Measurements from ENCODE around the gene CAB39.

DNA sequence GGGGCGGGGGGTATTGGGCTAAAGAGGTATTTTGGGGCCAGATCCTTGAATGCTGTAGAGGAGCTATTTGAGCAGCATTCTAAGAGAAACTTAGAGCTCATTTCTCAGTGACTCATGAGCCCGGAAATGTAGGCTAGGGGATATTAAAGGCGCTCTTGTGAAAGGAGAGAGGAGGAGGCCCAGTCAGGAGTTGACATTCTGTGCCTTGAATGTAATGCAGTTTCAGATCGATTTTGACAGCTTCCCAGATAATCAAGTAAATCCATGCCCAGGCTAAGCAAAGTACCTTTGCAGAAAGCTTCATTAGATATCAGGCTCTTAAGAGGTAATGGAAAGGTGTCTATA, 1.5 kb downstream of the CAB39 start:
- TF ChIP-seq, protein P1, sequence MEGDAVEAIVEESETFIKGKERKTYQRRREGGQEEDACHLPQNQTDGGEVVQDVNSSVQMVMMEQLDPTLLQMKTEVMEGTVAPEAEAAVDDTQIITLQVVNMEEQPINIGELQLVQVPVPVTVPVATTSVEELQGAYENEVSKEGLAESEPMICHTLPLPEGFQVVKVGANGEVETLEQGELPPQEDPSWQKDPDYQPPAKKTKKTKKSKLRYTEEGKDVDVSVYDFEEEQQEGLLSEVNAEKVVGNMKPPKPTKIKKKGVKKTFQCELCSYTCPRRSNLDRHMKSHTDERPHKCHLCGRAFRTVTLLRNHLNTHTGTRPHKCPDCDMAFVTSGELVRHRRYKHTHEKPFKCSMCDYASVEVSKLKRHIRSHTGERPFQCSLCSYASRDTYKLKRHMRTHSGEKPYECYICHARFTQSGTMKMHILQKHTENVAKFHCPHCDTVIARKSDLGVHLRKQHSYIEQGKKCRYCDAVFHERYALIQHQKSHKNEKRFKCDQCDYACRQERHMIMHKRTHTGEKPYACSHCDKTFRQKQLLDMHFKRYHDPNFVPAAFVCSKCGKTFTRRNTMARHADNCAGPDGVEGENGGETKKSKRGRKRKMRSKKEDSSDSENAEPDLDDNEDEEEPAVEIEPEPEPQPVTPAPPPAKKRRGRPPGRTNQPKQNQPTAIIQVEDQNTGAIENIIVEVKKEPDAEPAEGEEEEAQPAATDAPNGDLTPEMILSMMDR (conservative IDR thresholded peaks at IDR 0.05) = no peak
- TF ChIP-seq EZH2 (IDR thresholded peaks at IDR 0.05; ENCODE audit: low read depth) = no peak

Data from PC-9 (cell line).